NB4 (cell line): ENCODE results near the gene TMEM25.

ENCODE experiments used
- DNase-seq: peaks from one replicate; pipeline ENCODE4 v3.0.0; 2010; ENCODE audit warnings: low read depth
- H3K4me3 ChIP-seq: one replicate; pipeline ENCODE4 v1.5.1; 2011; ENCODE audit warnings: mild to moderate bottlenecking, low read depth, low read length, moderate library complexity
- CTCF ChIP-seq: IDR thresholded peaks from one replicate; pipeline ENCODE4 v1.5.1; 2012; ENCODE audit warnings: low read depth, low read length
- MYC ChIP-seq: IDR thresholded peaks from 2 replicates; pipeline ENCODE4 v1.6.1; 2011; ENCODE audit warnings: low read depth, low read length
- POLR2A ChIP-seq: IDR thresholded peaks from 2 replicates; pipeline ENCODE4 v1.6.1; 2011; ENCODE audit warnings: mild to moderate bottlenecking; ENCODE audit not compliant: insufficient read length; ENCODE audit errors: extremely low read depth
- TF ChIP-seq, protein P1 (sequence below): IDR thresholded peaks from 2 replicates; pipeline ENCODE4 v1.6.1; 2011; ENCODE audit warnings: low read depth, low read length

The TMEM25 gene

GRCh38 chr11:118544010-118544646 lies 13.1 kb downstream of the TMEM25 start:
- TF ChIP-seq POLR2A = no peak
- TF ChIP-seq MYC = no peak
- no peak for TF ChIP-seq CTCF
- TF ChIP-seq, protein P1, sequence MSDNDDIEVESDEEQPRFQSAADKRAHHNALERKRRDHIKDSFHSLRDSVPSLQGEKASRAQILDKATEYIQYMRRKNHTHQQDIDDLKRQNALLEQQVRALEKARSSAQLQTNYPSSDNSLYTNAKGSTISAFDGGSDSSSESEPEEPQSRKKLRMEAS = no peak
- H3K4me3 ChIP-seq = no peak overlapping the region
- DNase-seq = no peak

DNA sequence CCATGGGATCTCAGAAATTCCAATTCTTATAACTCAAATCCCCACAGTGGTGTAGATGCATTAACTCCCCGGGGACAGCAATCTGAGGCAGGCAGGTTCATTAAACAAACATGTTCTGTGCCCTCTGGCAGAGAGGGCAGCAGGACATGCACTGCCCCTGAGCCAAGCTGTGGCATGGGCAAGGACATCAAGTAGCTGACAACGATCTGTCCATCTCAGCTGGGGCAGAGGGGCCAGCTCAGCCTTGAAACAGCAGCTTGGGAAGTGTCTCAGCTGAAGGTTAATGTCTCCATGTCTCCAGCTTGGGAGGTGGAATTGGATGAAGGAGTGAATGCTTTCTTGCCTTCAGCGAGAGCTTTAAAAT lies 13.6 kb downstream of the TMEM25 start:
- no peak for DNase-seq
- TF ChIP-seq, protein P1 = no peak
- no peak for TF ChIP-seq POLR2A
- TF ChIP-seq MYC = no peak
- no peak for TF ChIP-seq CTCF
- H3K4me3 ChIP-seq = no peak overlapping the region

DNA sequence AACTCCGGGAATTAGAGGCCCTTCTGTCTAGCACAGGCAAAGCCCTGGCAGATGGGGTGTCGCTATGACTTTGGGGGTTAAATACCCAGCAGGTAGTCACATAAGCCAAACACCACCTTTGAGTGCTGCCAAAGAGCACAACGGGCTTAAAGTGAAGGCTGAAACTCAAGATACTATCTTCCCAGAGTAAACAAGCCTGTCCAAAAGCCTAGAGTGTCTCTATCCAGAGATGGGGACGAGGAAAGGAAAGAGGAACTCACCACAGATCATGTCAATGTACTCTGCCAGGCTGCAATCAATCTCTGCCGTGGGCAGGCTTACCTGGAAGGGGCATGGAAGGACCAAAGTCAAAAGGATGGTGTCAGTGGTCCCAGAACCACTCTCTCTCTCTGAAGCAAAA lies 14.5 kb downstream of the TMEM25 start:
- TF ChIP-seq, protein P1 = no peak
- TF ChIP-seq MYC = no peak
- TF ChIP-seq POLR2A = no peak
- TF ChIP-seq CTCF = no peak
- DNase-seq = no peak
- H3K4me3 ChIP-seq = no peak overlapping the region

- no peak for DNase-seq
- no peak overlapping the region for H3K4me3 ChIP-seq
- TF ChIP-seq CTCF (no peak), POLR2A (no peak), MYC (no peak)
- TF ChIP-seq, protein P1 = no peak
Measured at GRCh38 chr11:118547132-118547531, 16.1 kb downstream of the TMEM25 start.

GRCh38 chr11:118552341-118552740 lies 21.3 kb downstream of the TMEM25 start:
- TF ChIP-seq MYC = no peak
- DNase-seq = no peak
- no peak overlapping the region for H3K4me3 ChIP-seq

GRCh38 chr11:118560806-118561205 lies 29.8 kb downstream of the TMEM25 start:
- no peak for DNase-seq
- no peak overlapping the region for H3K4me3 ChIP-seq
- TF ChIP-seq MYC (no peak), CTCF (no peak), POLR2A (no peak)
- TF ChIP-seq, protein P1 = no peak
